Mesenchymal stem cell (in vitro differentiated cells and primary cell): ENCODE results near the gene ATG5.
A peak's percentile ranks its signal among the peaks of the same experiment; 100 is the strongest.

ENCODE experiments used
- DNase-seq: peaks from one replicate; pipeline ENCODE4 v3.0.0-alpha.2; 2013
- H2AFZ ChIP-seq: one replicate; pipeline ENCODE4 v1.6.1; 2013; ENCODE audit warnings: low read depth, mild to moderate bottlenecking, control low read depth, inconsistent platforms, low read length, moderate library complexity
- H2AK5ac ChIP-seq: 2 replicates; pipeline ENCODE4 v1.6.1; 2013; ENCODE audit warnings: low read length, moderate library complexity, mild to moderate bottlenecking, inconsistent platforms; ENCODE audit not compliant: severe bottlenecking
- H2BK120ac ChIP-seq: one replicate; pipeline ENCODE4 v1.6.1; 2013; ENCODE audit warnings: low read depth, mild to moderate bottlenecking, inconsistent platforms, low read length, moderate library complexity
- H2BK12ac ChIP-seq, 2 experiments: one replicate each; pipeline ENCODE4 v1.6.1; 2013; ENCODE audit warnings: inconsistent platforms in 2 of 2, low read length in 2 of 2, mild to moderate bottlenecking in 2 of 2, moderate library complexity in 2 of 2, control low read depth in 1 of 2
- H2BK15ac ChIP-seq: one replicate; pipeline ENCODE4 v1.6.1; 2013; ENCODE audit warnings: mild to moderate bottlenecking, low read depth, inconsistent platforms; ENCODE audit not compliant: poor library complexity, severe bottlenecking
- H2BK5ac ChIP-seq: 2 replicates; pipeline ENCODE4 v1.6.1; 2013; ENCODE audit warnings: low read depth, mild to moderate bottlenecking, low read length, control low read depth, inconsistent platforms; ENCODE audit not compliant: poor library complexity, severe bottlenecking
- H3K14ac ChIP-seq, 2 experiments: one replicate each; pipeline ENCODE4 v1.6.1; 2013; ENCODE audit warnings: inconsistent platforms in 2 of 2, low read length in 2 of 2, control low read depth in 1 of 2, mild to moderate bottlenecking in 1 of 2, moderate library complexity in 1 of 2
- H3K18ac ChIP-seq, 2 experiments: one replicate each; pipeline ENCODE4 v1.6.1; 2013; ENCODE audit warnings: inconsistent platforms in 2 of 2, low read length in 2 of 2, control low read depth in 1 of 2, low read depth in 1 of 2, mild to moderate bottlenecking in 1 of 2
- H3K23ac ChIP-seq, 2 experiments: one replicate each; pipeline ENCODE4 v1.6.1; 2013; ENCODE audit warnings: inconsistent platforms in 2 of 2, low read length in 2 of 2, mild to moderate bottlenecking in 2 of 2, moderate library complexity in 2 of 2, control low read depth in 1 of 2
- H3K27ac ChIP-seq: 2 replicates; pipeline ENCODE4 v1.5.1; 2013; ENCODE audit warnings: mild to moderate bottlenecking, moderate library complexity, low read length, control low read depth, inconsistent platforms; ENCODE audit not compliant: poor library complexity, severe bottlenecking
- H3K27me3 ChIP-seq, 2 experiments: 2 replicates each; pipeline versions ENCODE4 v1.6.1 to v1.7.0; 2013; ENCODE audit warnings: low read length in 2 of 2, mild to moderate bottlenecking in 2 of 2, moderate library complexity in 2 of 2, control low read depth in 1 of 2, inconsistent platforms in 1 of 2; ENCODE audit not compliant: control insufficient read depth in 1 of 2, insufficient read depth in 1 of 2
- H3K36me3 ChIP-seq, 2 experiments: 2 replicates each; pipeline versions ENCODE4 v1.6.1 to v1.7.0; 2013; ENCODE audit warnings: low read length in 2 of 2, control low read depth in 1 of 2, inconsistent platforms in 1 of 2, low read depth in 1 of 2, mild to moderate bottlenecking in 1 of 2; ENCODE audit not compliant: insufficient read depth in 2 of 2, control insufficient read depth in 1 of 2
- H3K4ac ChIP-seq, 2 experiments: one replicate each; pipeline ENCODE4 v1.6.1; 2013; ENCODE audit warnings: inconsistent platforms in 2 of 2, low read length in 2 of 2, mild to moderate bottlenecking in 2 of 2, moderate library complexity in 2 of 2, control low read depth in 1 of 2, low read depth in 1 of 2
- H3K4me1 ChIP-seq: 2 replicates; pipeline ENCODE4 v1.6.1; 2013; ENCODE audit warnings: low read depth, low read length, control low read depth; ENCODE audit not compliant: control insufficient read depth, insufficient read depth
- H3K4me2 ChIP-seq: 2 replicates; pipeline ENCODE4 v1.6.1; 2013; ENCODE audit warnings: low read length, mild to moderate bottlenecking, inconsistent platforms; ENCODE audit not compliant: poor library complexity, severe bottlenecking
- H3K4me3 ChIP-seq, 2 experiments: 2 replicates each; pipeline versions ENCODE4 v1.5.1 to v1.7.0; 2013; ENCODE audit warnings: low read length in 2 of 2, mild to moderate bottlenecking in 2 of 2, control low read depth in 1 of 2, low read depth in 1 of 2; ENCODE audit not compliant: insufficient read depth in 1 of 2
- H3K79me1 ChIP-seq: replicated peaks from 2 replicates; pipeline ENCODE4 v1.6.1; 2013; ENCODE audit warnings: mild to moderate bottlenecking, control low read depth, low read length, inconsistent platforms; ENCODE audit not compliant: poor library complexity, severe bottlenecking
- H3K9ac ChIP-seq: 2 replicates; pipeline ENCODE4 v1.7.0; 2013; ENCODE audit warnings: mild to moderate bottlenecking, low read length, moderate library complexity
- H3K9me3 ChIP-seq: 2 replicates; pipeline ENCODE4 v1.7.0; 2013; ENCODE audit warnings: mild to moderate bottlenecking, low read length; ENCODE audit not compliant: control insufficient read depth
- H4K8ac ChIP-seq: one replicate; pipeline ENCODE4 v1.6.1; 2013; ENCODE audit warnings: inconsistent platforms, mild to moderate bottlenecking, low read length, moderate library complexity
- H4K91ac ChIP-seq: one replicate; pipeline ENCODE4 v1.6.1; 2013; ENCODE audit warnings: mild to moderate bottlenecking, low read length, inconsistent platforms
- WGBS: methylation state at CpG from one replicate; pipeline ENCODE4 v1.1.7; 2013; ENCODE audit warnings: mixed read lengths; 5-methylcytosine and 5-hydroxymethylcytosine counted together

The ATG5 gene

DNA sequence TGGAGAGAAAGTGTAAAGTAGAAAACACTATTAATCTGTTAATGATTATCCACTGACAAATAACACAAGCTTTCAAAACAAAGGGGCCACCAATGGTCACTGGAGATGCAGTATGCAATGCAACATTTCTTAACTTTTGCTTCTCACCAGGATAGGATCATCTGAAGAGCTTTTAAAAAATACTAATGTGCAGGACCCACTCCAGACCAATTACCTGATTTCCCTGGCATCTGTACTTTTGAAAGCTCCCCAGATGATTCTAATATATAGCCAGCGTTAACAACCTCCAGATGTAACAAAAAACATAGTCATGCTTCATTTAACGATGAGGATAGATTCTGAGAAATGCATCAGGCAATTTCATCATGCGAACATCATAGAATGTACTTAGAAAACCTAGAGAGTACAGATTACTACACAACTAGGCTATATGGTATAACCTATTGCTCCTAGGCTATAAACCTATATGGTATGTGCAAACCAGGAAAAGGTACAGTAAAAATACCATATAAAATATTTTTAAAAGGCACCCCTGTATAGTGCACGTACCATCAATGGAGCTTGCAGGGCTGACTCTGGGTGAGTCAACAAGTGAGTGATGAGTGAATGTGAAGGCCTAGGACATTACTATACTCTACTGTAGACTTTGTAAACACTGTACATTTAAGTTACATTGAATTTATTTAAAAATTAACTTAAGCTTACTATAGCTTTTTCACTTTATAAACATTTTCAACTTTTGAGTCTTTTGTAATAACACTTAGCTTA lies 69.2 kb downstream of the ATG5 start:
- DNase-seq, result no peak
- Histone ChIP-seq H3K4me3 (no peak overlapping the region), H3K9me3 (no peaks in the 10 kb centered on the region), H2AFZ (no peak overlapping the region), H2BK5ac (no peak overlapping the region), H2BK12ac (no peak overlapping the region), H3K4me2 (no peak overlapping the region), H2BK120ac (no peak overlapping the region), H4K91ac (no peak overlapping the region), H3K23ac (no peak overlapping the region), H3K27ac (peak overlapping the region; percentile 51), H3K4me1 (peaks cover 8% of the 10 kb centered on the region), H4K8ac (no peak overlapping the region), H2BK15ac (no peak overlapping the region), H2AK5ac (no peak overlapping the region), H3K9ac (no peak overlapping the region), H3K18ac (no peak overlapping the region), H3K4ac (no peak overlapping the region), H3K36me3 (no peaks in the 10 kb centered on the region), H3K27me3 (no peaks in the 10 kb centered on the region), H3K14ac (no peak overlapping the region), H3K79me1 (peaks cover 6% of the 10 kb centered on the region)
- WGBS, result 100% methylated on average over 1 of the region's 4 CpGs

DNA sequence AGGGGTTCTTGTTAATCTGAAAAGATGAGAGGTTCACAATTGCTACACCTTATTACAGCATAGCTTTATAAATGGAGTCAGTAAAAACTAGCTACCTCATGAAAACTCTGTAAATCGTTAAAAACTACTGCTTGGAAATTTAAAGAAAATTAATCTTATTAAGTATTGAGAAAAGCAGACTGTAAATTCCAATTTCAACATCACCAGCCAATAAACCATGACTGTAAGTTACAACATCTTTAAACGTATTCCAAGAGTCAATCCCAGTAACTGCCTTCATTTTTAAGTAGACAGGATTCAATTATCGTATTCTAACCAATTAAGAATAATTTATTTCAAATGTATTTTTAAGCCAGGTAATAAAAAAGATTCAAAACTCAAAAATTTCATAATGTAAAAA lies 70.3 kb downstream of the ATG5 start:
- Histone ChIP-seq H3K4me1 (peaks cover 9% of the 10 kb centered on the region), H2BK120ac (no peak overlapping the region), H3K79me1 (peaks cover 6% of the 10 kb centered on the region), H3K36me3 (no peaks in the 10 kb centered on the region), H2BK12ac (no peak overlapping the region), H2AFZ (no peak overlapping the region), H3K23ac (no peak overlapping the region), H3K4me3 (no peak overlapping the region), H3K14ac (no peak overlapping the region), H3K9ac (no peak overlapping the region), H3K4ac (no peak overlapping the region), H2BK15ac (no peak overlapping the region), H2BK5ac (no peak overlapping the region), H2AK5ac (no peak overlapping the region), H3K27me3 (no peaks in the 10 kb centered on the region), H3K9me3 (no peaks in the 10 kb centered on the region), H4K91ac (no peak overlapping the region), H3K18ac (no peak overlapping the region), H3K27ac (no peak overlapping the region), H3K4me2 (no peak overlapping the region), H4K8ac (no peak overlapping the region)
- DNase-seq, result no peak
- no CpG with 5 or more reads among the region's 3 CpGs for WGBS

GRCh38 chr6:106254636-106255035 lies 70.9 kb downstream of the ATG5 start:
- no peak overlapping the region for H2BK120ac ChIP-seq
- no peak overlapping the region for H3K4ac ChIP-seq
- no peak overlapping the region for H3K14ac ChIP-seq
- H2BK5ac ChIP-seq, result no peak overlapping the region
- H3K23ac ChIP-seq, result no peak overlapping the region
- no peaks in the 10 kb centered on the region for H3K36me3 ChIP-seq
- no peak overlapping the region for H3K9ac ChIP-seq
- H3K27ac ChIP-seq, result peak overlapping the region; percentile 38
- no peak overlapping the region for H3K18ac ChIP-seq
- H3K4me1 ChIP-seq, result peaks cover 9% of the 10 kb centered on the region
- no peak overlapping the region for H2BK15ac ChIP-seq
- H4K8ac ChIP-seq, result no peak overlapping the region
- peaks cover 4% of the 10 kb centered on the region for H3K79me1 ChIP-seq
- H2AFZ ChIP-seq, result no peak overlapping the region
- DNase-seq, result no peak
- no peak overlapping the region for H4K91ac ChIP-seq
- peak overlapping the region; percentile 66 for H2AK5ac ChIP-seq
- H3K4me2 ChIP-seq, result no peak overlapping the region
- no peaks in the 10 kb centered on the region for H3K9me3 ChIP-seq
- H3K4me3 ChIP-seq, result no peak overlapping the region
- H2BK12ac ChIP-seq, result no peak overlapping the region
- H3K27me3 ChIP-seq, result no peaks in the 10 kb centered on the region

- Histone ChIP-seq H3K4ac (no peak overlapping the region), H4K8ac (no peak overlapping the region), H3K23ac (no peak overlapping the region), H2BK5ac (no peak overlapping the region), H3K14ac (no peak overlapping the region), H3K36me3 (no peaks in the 10 kb centered on the region), H2AK5ac (no peak overlapping the region), H3K79me1 (peaks cover 4% of the 10 kb centered on the region), H3K9ac (no peak overlapping the region), H3K4me2 (no peak overlapping the region), H3K4me1 (peaks cover 9% of the 10 kb centered on the region), H2BK120ac (no peak overlapping the region), H2BK15ac (no peak overlapping the region), H4K91ac (no peak overlapping the region), H2BK12ac (no peak overlapping the region), H3K9me3 (no peaks in the 10 kb centered on the region), H3K4me3 (peak overlapping the region in 1 of 2 experiments; percentile 46), H3K27ac (peak overlapping the region; percentile 90), H3K27me3 (no peaks in the 10 kb centered on the region), H3K18ac (no peak overlapping the region), H2AFZ (no peak overlapping the region)
- no peak for DNase-seq
- WGBS, result 92% methylated on average over 1 of the region's 1 CpG
Measured at GRCh38 chr6:106253731-106254130, 71.8 kb downstream of the ATG5 start.
